ENCODE measurements around the gene OR4X1.
"Not testable (repeated sequence)": the region's sequence is repeated elsewhere in the genome, so short reads cannot be mapped to it uniquely, and the experiment has no call there.

The OR4X1 gene, protein sequence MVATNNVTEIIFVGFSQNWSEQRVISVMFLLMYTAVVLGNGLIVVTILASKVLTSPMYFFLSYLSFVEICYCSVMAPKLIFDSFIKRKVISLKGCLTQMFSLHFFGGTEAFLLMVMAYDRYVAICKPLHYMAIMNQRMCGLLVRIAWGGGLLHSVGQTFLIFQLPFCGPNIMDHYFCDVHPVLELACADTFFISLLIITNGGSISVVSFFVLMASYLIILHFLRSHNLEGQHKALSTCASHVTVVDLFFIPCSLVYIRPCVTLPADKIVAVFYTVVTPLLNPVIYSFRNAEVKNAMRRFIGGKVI

DNA sequence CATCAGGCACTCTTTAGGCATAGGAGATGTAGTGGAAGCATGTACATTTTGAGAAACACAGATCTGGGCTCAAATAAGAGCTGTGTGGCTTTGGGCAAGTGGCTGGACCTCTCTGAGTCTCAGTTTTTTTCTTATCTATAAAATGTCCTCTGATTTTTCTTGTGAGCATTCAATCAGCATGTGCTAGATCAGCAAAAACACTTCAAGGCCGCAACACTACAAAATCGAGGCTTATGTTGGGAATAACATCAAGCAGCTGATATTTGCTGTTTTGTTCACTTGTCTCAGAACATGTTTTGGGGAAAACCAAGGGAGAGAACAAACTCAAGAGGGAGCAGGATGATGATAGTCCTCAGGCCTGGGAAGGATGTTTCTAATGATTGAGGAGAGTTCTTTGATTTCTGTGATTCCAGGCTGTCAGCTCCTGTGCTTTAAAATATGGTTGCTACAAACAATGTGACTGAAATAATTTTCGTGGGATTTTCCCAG is at the start of gene OR4X1:
OR4X1 (plus strand) TSS at position 439 of the 489 bp plus-strand sequence; CDS start at position 439, 0 bp downstream.
- no peak for FAIRE-seq

DNA sequence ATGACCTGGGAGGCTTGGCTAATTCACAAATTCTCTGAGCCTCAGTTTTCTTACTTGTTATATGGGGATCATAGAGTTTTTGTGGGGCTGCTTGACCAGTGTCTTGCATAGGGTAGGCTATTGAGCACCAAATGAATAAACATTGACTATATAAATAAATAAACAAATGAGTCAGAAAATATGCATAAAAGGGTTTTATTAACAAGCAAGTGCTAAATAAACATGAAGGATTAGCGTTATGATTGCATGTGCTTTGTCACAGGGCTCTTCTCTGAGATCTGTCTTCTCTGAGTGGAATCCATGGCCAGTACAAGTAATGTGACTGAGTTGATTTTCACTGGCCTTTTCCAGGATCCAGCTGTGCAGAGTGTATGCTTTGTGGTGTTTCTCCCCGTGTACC is 47.2 kb upstream of the OR4X1 start, which contains the start of gene OR4B1:
OR4B1 (plus strand) TSS at position 301 of the 400 bp plus-strand sequence; CDS start at position 301, 0 bp downstream.
- no peak for FAIRE-seq

DNA sequence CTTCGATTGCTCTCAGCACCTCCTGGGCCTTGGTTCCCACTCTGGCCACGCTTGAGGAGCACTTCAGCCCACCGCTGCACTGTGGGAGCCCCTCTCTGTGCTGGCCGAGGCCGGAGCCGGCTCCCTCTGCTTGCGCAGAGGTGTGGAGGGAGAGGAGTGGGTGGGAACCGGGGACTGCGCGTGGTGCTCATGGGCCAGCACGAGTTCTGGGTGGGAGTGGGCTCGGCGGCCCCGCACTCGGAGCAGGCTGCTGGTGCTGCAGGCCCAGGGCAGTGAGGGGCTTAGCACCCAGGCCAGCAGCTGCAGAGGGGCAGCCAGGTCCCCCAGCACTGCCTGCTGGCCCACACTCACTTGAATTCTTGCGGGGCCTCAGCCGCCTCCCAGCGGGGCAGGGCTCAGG is 34.9 kb upstream of the OR4X1 start:
- FAIRE-seq, result no peak

DNA sequence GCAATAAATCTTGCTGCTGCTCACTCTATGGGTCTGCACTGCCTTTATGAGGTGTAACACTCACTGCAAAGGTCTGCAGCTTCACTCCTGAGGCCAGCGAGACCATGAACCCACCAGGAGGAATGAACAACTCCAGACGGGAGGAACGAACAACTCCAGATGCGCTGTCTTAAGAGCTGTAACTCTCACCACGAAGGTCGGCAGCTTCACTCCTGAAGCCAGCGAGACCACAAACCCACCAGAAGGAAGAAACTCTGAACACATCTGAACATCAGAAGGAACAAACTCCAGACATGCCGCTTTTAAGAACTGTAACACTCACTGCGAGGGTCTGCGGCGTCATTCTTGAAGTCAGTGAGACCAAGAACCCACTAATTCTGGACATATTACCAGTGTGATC is 33.6 kb upstream of the OR4X1 start:
- FAIRE-seq, result not testable (repeated sequence)

DNA sequence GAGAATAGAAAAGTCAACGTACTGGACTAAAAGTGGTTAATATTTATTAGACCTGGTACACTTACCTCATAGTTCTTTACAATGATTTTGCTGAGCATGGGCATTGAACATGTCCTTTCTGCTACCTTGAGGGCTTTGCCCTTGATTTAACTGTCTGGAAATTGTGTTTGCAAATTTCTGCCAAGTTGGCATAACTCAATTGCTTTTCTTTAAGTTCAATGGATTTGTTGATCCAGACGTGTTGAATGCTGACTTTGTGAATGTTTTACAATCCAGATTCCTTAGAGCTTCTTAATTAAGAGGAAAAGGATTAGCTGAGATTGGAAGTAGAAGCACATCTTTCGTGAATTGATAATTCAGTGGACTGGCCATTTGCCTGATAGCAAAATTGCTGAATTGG is 25.9 kb upstream of the OR4X1 start:
- no peak for FAIRE-seq

DNA sequence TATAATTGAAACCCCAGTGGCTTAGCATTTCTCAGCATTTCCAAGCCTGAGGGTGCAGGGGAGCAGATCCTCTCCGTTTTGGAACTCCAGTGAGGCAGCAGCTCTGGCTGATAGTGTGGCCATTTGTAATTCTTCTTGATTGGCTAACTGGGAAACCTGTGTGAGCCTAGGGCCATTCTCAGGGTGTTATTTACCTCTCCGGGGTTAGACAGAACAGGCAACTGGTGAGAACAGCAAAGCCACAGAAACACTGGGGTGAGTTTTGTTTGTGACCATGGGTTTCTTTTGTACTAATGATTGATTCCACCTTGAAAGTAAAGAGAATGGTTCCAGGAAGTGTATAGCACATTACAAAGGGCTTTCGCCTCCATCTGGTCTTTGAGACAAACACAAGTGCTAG is 21.2 kb upstream of the OR4X1 start:
- FAIRE-seq, result no peak

DNA sequence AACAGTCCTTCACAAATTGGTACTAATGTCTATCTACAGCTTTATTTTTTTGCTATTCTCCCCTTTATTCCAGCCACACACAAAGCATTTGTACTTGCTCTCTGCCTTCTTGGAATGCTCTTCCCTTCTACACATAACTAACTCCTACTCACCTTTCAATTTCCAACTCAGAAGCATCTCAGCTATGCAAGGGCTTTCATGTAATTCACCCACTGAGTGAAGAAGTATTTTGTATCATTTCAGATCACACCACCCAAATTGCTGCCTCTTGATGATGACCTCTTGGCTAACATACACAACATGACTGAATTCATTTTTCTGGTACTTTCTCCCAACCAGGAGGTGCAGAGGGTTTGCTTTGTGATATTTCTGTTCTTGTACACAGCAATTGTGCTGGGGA is 18.9 kb upstream of the OR4X1 start, which contains the start of gene OR4X2:
OR4X2 (plus strand) TSS at position 301 of the 400 bp plus-strand sequence; CDS start at position 301, 0 bp downstream.
- no peak for FAIRE-seq

DNA sequence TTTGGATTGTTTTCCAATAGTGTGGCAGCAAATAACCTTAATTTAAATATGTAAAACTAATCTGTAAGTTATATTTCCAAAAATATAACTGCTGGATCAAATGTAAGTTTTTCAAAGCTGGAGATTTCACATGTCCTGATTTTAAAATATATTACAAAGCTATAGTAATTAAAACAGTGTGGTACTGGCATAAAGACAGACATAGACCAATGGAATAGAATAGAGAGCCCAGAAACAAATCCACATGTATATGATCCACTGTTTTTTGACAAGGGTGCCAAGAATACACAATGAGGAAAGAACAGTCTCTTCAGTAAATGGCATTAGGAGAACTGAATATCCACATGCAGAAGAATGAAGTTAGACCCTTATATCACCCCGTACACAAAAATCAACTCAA is 14.8 kb upstream of the OR4X1 start:
- no peak for FAIRE-seq

DNA sequence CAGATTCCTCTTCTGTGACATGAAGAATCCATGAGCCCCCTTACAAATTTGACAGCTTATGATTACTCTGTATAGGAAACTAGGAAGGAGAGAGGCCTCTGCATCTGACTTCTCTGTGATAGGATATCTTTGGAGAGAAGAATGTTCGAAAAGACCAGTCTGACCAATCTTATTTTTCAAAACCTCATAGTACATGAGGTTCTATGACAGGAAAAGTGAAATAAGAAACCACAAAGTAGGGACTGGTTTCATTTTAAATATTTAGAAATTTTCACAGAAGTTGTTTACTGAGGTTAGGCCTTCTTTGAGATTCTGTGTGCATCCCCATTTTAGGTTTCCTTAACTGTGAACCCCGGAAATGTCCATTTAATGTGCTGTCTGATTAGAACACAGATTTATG is 2.1 kb upstream of the OR4X1 start:
- no peak for FAIRE-seq

DNA sequence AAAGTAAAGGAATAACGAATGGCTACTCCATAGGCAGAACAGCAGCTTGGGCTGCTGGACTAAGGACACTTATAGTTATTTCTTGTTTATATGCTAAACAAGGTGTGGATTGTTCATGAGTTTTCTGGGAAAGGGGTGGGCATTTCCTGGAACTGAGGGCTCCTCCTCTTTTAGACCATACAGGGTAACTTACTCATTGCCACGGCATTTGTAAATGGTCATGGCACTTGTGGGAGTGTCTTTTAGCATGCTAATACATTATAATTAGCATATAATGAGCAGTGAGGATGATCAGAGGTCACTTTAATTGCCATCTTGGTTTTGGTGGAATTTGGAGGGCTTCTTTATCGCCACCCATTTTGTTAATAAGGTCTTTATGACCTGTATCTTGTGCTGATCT is 7.0 kb downstream of the OR4X1 start:
- no peak for FAIRE-seq

DNA sequence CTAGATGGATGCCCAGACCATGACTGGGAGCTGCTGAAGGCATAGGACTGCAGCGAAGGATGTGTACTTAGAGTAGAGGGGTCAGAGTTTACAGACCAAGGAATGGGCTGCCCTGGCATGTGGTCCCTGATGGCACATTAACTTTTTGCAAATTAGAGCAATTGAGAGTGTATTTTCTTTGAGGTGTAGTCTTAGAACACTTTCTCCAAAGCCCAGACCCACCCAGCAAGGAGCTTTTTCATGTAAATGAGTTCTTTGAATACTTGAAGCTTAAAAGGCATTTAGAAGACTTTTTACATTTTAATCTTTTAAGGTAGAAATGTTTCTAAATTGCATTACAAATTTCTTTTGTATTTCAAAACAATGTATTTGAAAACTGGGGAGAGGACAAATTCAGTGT is 8.9 kb downstream of the OR4X1 start:
- no peak for FAIRE-seq

DNA sequence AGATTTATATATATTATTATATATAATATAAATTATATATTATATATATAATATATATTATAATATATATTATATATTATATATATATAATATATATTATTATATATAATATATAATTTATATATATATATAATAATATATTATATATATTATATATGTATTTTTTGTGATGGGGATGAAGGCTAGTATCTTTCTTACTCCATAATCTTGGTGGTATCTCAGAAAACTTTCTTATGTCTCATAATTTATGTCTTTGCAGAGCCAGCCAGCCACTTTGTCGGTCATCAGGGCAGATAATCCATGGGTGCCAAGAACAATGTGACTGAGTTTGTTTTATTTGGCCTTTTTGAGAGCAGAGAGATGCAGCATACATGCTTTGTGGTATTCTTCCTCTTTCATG is 42.3 kb downstream of the OR4X1 start, which contains the start of gene OR4S1:
OR4S1 (plus strand) TSS at position 301 of the 400 bp plus-strand sequence; CDS start at position 301, 0 bp downstream.
- FAIRE-seq, result peak; percentile 84

DNA sequence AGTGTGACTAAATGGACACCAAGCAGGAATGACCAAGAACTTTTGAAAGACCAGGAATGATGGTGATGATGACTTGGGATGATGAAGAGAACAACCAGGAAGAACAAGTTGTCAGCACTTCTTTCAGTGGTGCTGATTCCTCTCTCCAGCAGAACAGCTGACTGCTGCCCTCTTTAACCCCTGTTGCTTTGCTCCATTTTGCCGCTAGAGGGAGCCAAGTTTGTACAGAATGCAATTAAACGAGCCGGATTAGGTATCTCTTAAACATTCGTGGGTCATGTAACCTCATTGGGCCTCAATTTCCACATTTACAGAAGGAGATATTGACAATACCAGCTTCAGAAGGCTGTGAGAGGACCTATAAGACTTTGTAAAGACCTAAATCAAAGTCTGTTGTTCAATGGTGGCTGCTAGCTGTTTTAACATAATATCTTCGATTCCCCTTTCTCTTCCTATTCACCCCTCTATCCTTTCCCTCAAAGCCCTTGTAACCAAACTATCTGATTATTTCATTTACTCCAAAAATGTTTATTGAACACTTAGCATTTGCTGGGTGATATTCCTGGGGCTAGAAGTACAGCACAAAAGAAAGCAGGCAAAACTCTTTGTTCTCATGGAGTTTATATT is 44.2 kb downstream of the OR4X1 start:
- FAIRE-seq, result no peak

DNA sequence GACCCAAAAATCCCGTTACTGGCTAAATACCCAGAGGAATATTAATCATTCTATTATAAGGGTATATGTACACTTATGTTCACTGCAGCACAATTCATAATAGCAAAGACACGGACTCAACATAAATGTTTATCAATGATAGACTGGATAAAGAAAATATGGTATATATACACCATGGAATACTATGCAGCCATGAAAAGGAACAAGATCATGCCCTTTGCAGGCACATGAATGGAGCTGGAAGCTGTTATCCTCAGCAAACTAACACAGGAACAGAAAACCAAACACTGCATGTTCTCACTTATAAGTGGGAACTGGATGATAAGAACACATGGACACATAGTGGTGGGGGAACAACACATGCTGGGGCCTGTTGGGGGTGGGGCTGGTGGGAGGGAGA is 49.9 kb downstream of the OR4X1 start:
- FAIRE-seq, result not testable (repeated sequence)
